OCI-LY7 (cell line): Measurements from ENCODE around the gene MBNL3.

Source experiments
- EZH2phosphoT487 ChIP-seq: fragments of 200-600 bp; sonication (generic); IDR thresholded peaks from 2 replicates; pipeline ENCODE4 v1.6.1; 2018; ENCODE audit warnings: low read depth, borderline replicate concordance, mild to moderate bottlenecking, mixed run types, antibody characterized with exemption, low read length, moderate library complexity, mixed read lengths
- TF ChIP-seq, protein P1 (sequence below): fragments of 200-600 bp; sonication (generic); conservative IDR thresholded peaks from 2 replicates; pipeline ENCODE4 v1.5.1; 2014; ENCODE audit warnings: mild to moderate bottlenecking, antibody characterized with exemption, low read length, moderate library complexity, mixed read lengths

DNA sequence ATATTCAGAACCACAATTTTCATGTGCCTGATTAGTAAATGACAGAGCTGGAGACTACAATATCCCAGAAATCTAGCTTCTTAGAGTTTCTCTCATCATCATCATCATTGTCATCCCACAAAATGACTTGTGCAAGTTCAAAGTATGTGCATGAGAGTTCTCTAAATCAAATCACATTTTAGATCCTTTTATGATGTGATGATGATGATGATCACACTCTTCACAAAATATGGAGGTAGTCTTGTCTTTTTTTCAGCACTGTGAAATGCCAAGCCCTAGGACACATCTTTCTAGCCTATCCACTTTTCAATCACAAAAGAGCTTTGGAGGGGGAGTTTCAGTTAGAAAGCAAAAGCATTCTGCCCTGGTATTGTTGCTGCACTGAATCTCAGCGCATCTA, 7.4 kb downstream of the MBNL3 start:
- TF ChIP-seq, protein P1, sequence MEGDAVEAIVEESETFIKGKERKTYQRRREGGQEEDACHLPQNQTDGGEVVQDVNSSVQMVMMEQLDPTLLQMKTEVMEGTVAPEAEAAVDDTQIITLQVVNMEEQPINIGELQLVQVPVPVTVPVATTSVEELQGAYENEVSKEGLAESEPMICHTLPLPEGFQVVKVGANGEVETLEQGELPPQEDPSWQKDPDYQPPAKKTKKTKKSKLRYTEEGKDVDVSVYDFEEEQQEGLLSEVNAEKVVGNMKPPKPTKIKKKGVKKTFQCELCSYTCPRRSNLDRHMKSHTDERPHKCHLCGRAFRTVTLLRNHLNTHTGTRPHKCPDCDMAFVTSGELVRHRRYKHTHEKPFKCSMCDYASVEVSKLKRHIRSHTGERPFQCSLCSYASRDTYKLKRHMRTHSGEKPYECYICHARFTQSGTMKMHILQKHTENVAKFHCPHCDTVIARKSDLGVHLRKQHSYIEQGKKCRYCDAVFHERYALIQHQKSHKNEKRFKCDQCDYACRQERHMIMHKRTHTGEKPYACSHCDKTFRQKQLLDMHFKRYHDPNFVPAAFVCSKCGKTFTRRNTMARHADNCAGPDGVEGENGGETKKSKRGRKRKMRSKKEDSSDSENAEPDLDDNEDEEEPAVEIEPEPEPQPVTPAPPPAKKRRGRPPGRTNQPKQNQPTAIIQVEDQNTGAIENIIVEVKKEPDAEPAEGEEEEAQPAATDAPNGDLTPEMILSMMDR = no peak
- no peak for TF ChIP-seq EZH2phosphoT487
